EH (cell line): ENCODE results near the gene UNKL.
A peak's percentile ranks its signal among the peaks of the same experiment; 100 is the strongest.

Experiments
- DNase-seq: peaks from one replicate; pipeline ENCODE4 v3.0.0-alpha.2; 2015; ENCODE audit warnings: low read depth

UNKL gene

GRCh38 chr16:1375741-1376410 is 38.6 kb downstream of the UNKL start:
- DNase-seq = no peak

DNA sequence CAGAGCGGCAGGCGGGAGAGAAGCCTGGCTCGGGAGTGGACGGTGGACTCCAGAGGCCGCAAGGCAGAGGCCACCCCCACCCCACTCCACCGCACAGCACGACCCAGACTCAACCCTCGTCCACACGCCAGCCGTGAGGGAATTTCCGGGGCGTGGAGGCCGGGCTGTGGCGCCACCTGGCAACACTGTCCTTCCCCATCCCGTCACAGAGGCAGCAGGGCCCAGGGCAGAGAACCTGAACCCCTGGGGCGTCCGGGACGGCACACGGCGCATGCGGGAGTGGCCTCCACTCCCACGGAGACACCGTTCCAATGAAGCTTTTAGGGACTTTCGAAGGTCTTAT is 39.2 kb downstream of the UNKL start:
- no peak for DNase-seq

- no peak for DNase-seq
These were observed 39.8 kb downstream of the UNKL start for GRCh38 chr16:1374418-1375297.

- no peak for DNase-seq
These were observed 42.1 kb downstream of the UNKL start for GRCh38 chr16:1372292-1372950.

DNA sequence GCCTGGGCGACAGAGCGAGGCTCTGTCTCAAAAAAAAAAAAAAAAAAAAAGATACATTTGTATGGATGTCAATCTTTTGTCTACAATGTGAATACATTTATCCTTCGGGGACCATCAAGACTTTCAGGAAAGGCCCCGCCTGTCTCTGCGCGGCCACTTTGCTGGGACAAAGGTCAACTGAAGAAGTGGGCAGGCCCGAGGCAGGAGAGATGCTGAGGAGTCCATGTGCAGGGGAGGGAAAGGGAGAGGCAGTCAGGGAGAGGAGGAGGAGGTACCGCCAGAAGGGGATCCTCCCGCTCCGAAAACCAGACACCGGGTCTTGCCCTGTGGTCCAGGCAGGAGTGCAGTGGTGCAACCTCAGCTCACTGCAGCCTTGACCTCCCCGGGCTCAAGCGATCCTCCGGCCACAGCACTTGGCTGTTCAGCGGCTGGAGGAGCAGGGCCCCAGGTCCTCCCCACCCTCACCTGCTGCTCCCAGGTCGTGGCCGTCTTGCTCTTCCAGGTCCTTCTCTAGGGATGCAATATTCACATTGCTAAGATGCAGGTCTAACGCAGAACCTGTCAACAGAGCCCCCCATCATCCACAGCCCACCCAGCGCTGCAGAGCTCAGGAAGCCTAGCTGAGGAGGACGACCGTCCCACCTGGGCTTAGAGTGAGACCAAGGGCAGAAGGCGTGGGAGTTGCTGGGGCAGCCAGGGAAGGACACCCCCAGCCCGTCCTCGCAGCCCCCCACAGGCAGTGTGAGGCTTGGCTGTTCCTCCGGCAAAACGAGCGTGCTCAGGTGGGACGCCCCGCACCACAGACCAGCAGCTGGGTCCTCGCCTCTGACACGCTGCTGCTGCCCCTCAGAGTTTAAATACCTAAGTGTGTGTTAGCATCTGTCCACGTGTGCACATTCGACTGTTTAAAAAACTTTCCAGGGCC is 43.2 kb downstream of the UNKL start:
- DNase-seq = no peak

GRCh38 chr16:1367486-1368174 is 46.9 kb downstream of the UNKL start:
- DNase-seq = no peak

DNA sequence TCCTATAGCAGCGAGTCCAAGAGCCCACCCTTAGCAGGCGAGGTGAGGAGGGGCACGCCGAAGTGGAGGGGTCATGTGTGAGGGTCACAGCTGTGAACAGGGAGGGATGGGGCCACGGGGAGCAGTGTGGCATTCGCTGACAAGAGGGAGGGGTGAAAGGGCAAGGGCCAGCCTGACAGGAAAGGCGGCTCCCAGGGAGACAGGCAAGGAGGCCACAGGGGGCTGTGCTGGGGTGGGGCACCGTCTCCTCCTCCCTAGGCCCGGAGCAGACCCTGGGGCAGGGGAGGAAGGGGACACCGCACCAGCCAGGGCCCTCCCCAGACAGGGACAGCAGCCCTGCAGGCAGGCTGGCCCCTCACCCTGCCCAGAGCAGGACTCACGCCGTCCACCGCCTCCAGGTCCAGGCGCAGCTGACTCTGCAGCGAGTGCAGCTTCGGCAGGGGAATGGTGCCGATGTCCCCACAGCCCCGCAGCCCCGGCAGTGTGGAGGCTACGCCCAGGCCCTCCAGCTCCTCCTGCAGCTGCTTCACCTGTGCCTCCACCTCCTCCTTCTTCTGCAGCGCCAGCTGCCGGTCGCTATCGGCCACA is 47.7 kb downstream of the UNKL start:
- no peak for DNase-seq

GRCh38 chr16:1366060-1366711 is 48.3 kb downstream of the UNKL start:
- DNase-seq = no peak

- no peak for DNase-seq
These were observed 50.0 kb downstream of the UNKL start for GRCh38 chr16:1364510-1364909.

- peak; percentile 39 for DNase-seq
These were observed 50.9 kb downstream of the UNKL start for GRCh38 chr16:1363501-1364041.

- no peak for DNase-seq
These were observed 51.7 kb downstream of the UNKL start for GRCh38 chr16:1362807-1363206.

GRCh38 chr16:1361685-1362360 is 52.7 kb downstream of the UNKL start:
- no peak for DNase-seq

DNA sequence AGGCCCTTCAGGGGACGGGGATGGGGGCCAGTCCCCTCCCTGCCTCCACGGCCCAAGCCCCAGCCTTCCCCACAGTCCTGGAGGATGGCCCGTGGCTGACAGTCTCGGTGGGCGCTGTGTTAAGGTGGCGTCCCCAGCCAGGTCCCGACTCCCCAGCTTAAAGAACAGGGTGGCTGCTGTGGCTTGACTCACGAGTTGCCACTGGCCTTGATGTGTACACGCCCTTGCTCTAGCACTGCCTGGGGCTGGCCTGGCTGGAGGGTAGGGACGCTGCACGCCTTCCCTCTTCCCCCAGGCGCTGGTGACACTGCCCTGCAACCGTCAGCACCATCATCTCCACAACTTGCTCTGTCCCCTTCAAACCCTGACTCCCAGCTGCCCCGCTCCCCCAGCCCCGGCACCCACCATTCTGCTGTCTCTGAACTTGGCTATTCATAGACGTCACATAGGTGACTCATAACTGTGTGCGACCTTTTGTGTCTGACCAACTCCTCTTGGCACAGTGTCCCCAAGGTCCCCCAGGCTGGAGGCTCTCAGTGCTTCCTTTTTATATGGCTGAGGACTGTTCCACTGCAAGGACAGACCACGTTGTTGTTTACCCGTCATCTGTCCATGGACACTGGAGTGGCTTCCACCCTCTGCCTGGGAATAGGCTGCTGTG is 56.5 kb downstream of the UNKL start:
- peak; percentile 26 for DNase-seq

DNA sequence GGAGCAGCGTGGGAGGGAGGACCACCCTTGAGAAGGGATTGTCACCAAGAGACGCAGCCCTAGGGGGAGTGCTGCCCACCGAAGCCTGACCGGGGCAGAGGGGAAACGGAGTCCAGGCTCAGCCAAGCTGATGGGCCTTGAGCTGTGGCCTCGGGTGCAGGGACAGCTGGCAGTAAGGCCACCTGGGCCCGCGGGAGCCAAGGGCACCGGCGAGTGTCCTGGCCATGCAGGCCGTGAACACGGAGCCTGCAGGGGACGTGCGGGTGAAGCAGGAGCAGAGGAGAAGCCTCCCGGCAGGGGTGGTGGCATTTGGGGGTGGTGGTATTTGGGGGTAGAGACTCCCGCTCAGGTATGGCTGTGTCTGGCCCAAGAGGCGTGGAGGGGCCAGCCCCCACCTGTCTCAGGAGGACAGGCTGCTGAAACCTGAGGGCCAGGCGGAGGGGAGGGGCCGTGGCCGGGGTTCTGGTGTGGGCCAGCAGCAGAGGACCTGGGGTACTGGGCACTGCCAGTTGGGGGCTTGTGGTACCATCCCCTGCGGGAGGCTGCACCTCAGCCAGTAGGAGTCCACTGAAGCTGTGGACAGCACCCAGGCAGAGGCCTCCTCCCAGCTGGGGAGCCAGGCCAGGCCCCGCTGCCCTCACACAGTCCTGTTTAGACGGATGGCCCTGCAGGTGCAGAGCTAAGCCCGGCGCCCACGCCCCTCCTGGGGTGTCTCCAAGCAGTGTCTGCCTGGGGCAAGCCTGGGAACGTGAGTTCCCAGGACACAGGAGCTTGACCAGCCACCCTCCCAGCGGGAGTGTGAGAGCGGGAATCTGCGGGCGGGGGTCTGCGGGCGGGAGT is 58.2 kb downstream of the UNKL start:
- DNase-seq = no peak

GRCh38 chr16:1355591-1355990 is 58.9 kb downstream of the UNKL start:
- DNase-seq = no peak

DNA sequence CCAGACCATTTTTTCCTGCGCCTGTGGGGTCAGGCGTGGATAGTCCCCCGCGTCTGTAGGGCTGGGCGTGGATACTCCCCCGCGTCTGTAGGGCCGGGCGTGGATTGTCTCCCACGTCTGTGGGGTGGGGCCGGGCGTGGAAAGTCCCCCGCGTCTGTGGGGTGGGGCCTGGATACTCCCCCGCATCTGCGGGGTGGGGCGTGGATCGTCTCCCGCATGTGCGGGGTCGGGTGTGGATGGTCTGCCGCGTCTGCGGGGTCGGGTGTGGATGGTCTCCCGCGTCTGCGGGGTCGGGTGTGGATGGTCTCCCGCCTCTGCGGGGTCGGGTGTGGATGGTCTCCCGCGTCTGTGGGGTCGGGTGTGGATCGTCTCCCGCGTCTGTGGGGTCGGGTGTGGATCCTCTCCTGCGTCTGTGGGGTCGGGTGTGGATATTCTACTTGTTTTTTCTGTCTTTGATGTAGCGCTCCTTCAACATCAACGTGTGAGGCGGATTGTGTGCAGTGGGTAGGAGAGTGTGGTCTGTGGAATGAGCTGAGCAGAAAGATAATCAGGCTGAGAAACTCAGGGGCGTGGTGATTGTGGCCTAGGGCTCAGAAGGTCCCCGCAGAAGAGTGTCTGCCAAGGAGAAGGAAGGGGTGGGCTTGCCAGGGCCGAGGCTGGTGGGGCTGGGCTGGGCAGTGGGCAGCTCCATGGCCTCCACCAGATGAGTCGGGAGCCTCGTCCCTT is 59.5 kb downstream of the UNKL start:
- no peak for DNase-seq

DNA sequence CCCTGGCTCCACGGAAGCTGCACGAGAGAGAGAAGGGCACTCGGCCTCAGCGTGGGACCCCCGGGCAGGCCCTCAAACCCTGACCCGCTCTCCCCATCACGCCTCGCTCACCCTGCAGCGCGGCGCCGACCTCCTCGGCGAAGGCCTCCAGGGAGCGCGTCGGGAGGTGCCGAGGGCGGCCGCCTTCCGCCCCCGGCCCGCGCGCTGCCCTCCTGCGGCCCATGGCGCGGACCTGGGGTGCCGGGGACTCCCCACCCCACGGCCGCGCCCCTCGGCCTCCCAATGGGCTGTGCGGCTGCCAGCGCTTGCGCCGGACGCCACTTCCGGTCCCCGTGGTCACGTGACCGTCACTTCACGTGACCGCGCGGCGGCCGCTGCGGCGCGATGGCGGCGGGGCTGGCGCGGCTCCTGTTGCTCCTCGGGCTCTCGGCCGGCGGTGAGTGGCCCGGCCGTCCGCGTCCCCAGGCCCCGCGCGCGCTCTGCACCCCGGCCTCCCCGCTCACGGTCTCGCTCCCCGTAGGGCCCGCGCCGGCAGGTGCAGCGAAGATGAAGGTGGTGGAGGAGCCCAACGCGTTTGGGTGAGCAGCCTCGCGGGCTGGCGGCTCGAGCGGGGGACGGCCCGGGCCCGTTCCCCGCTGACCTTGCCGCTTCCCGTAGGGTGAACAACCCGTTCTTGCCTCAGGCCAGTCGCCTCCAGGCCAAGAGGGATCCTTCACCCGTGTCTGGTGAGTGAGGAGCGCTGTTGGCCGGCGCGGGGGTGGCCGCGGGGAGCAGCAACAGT is 62.7 kb downstream of the UNKL start, which contains the start of the genes GNPTG and TSR3:
Gene GNPTG, plus strand, starts transcription at position 350 of the 781 bp plus-strand sequence. Its CDS starts 35 bp downstream, at position 385.
Gene TSR3, minus strand, starts transcription at position 297 of the 781 bp plus-strand sequence. Its CDS starts 74 bp downstream, at position 223.
- DNase-seq = peak; percentile 85
